IMR-90 (cell line): ENCODE results near the gene AMIGO1. TPM values are rescaled to one million over a fixed set of nuclear protein-coding genes. Genes with fewer than 3 reads are reported as not detected.

Experiments
- ATAC-seq: fragments of 200-7000 bp; cut with Tn5 transposase; 2 replicates; pipeline ENCODE4 v1.9.1; 2020; ENCODE audit warnings: low read depth, mild to moderate bottlenecking, moderate library complexity
- BruUV-seq: library from RNA; stranded (reverse); fragments of 400-500 nt; replicated peaks from 2 replicates; lab custom pipeline; 2021; lab: Mats Ljungman, UMichigan
- CTCF ChIA-PET: fragments of 300-600 bp; formaldehyde crosslinking; extraction: SDS; loops from one replicate; lab custom pipeline; 2021; ENCODE audit warnings: antibody characterized with exemption; lab: Yijun Ruan, JAX
- POLR2A ChIA-PET: fragments of 300-600 bp; sonication (Branson Sonifier 250); formaldehyde crosslinking; loops from one replicate; lab custom pipeline; 2022; ENCODE audit warnings: antibody characterized with exemption; ENCODE audit not compliant: unreplicated experiment; lab: Charles Lee
- DNase-seq: peaks from one replicate; pipeline ENCODE4 v3.0.0; 2013
- H2AFZ ChIP-seq: replicated peaks from 2 replicates; pipeline ENCODE3; 2013; ENCODE audit warnings: low read length, mild to moderate bottlenecking; ENCODE audit not compliant: poor library complexity
- H2AK5ac ChIP-seq: 2 replicates; pipeline ENCODE4 v1.6.1; 2013; ENCODE audit warnings: low read depth, low read length, inconsistent platforms
- H2AK9ac ChIP-seq: replicated peaks from 2 replicates; pipeline ENCODE3; 2013; ENCODE audit warnings: mild to moderate bottlenecking, low read depth, low read length, moderate library complexity; ENCODE audit not compliant: poor library complexity
- H2BK120ac ChIP-seq: 2 replicates; pipeline ENCODE4 v1.6.1; 2013; ENCODE audit warnings: low read depth, low read length, inconsistent platforms
- H2BK15ac ChIP-seq: 3 replicates; pipeline ENCODE4 v1.6.1; 2013; ENCODE audit warnings: low read depth, low read length, inconsistent platforms
- H2BK20ac ChIP-seq: 2 replicates; pipeline ENCODE4 v1.6.1; 2013; ENCODE audit warnings: low read depth, mild to moderate bottlenecking, inconsistent platforms, low read length, moderate library complexity
- H2BK5ac ChIP-seq: 2 replicates; pipeline ENCODE4 v1.6.1; 2013; ENCODE audit warnings: mild to moderate bottlenecking, low read depth, low read length, inconsistent platforms; ENCODE audit not compliant: poor library complexity, severe bottlenecking
- H3K14ac ChIP-seq: replicated peaks from 2 replicates; pipeline ENCODE4 v1.6.1; 2013; ENCODE audit warnings: low read depth, low read length, inconsistent platforms
- H3K18ac ChIP-seq: 2 replicates; pipeline ENCODE4 v1.6.1; 2013; ENCODE audit warnings: low read depth, low read length, control low read depth
- H3K23ac ChIP-seq: 2 replicates; pipeline ENCODE4 v1.6.1; 2013; ENCODE audit warnings: low read depth, low read length, inconsistent platforms
- H3K27ac ChIP-seq: 2 replicates; pipeline ENCODE4 v1.5.1; 2013; ENCODE audit warnings: mild to moderate bottlenecking, control low read depth, low read length; ENCODE audit not compliant: insufficient read depth
- H3K27me3 ChIP-seq: 2 replicates; pipeline ENCODE4 v1.6.1; 2013; ENCODE audit warnings: low read length; ENCODE audit not compliant: control insufficient read depth, insufficient read depth
- H3K36me3 ChIP-seq: 2 replicates; pipeline ENCODE4 v1.6.1; 2013; ENCODE audit warnings: low read length, mixed read lengths; ENCODE audit not compliant: control insufficient read depth, insufficient read depth
- H3K4ac ChIP-seq: 2 replicates; pipeline ENCODE4 v1.6.1; 2013; ENCODE audit warnings: low read depth, low read length, inconsistent platforms
- H3K4me1 ChIP-seq: 2 replicates; pipeline ENCODE4 v1.6.1; 2013; ENCODE audit warnings: low read length, mixed read lengths; ENCODE audit not compliant: control insufficient read depth, insufficient read depth
- H3K4me2 ChIP-seq: 2 replicates; pipeline ENCODE4 v1.6.1; 2013; ENCODE audit warnings: low read depth, mild to moderate bottlenecking, control low read depth, low read length, moderate library complexity
- H3K4me3 ChIP-seq: 2 replicates; pipeline ENCODE4 v1.5.1; 2013; ENCODE audit warnings: low read depth, mild to moderate bottlenecking, control low read depth, low read length, moderate library complexity; ENCODE audit not compliant: insufficient read depth
- H3K56ac ChIP-seq: 2 replicates; pipeline ENCODE4 v1.6.1; 2013; ENCODE audit warnings: low read length, inconsistent platforms; ENCODE audit not compliant: insufficient read depth; ENCODE audit errors: extremely low read depth
- H3K79me1 ChIP-seq, 2 experiments: 2 replicates each; pipeline ENCODE4 v1.6.1; 2013; ENCODE audit warnings: low read length in 2 of 2, inconsistent platforms in 1 of 2, low read depth in 1 of 2
- H3K9ac ChIP-seq: 2 replicates; pipeline ENCODE4 v1.6.1; 2013; ENCODE audit warnings: low read depth, low read length, control low read depth
- H3K9me1 ChIP-seq: 2 replicates; pipeline ENCODE4 v1.6.1; 2013; ENCODE audit warnings: low read length, inconsistent platforms; ENCODE audit not compliant: insufficient read depth
- H3K9me3 ChIP-seq: 2 replicates; pipeline ENCODE4 v1.6.1; 2013; ENCODE audit warnings: low read length; ENCODE audit not compliant: control insufficient read depth, insufficient read depth
- H4K20me1 ChIP-seq: 2 replicates; pipeline ENCODE4 v1.6.1; 2013; ENCODE audit warnings: low read length, inconsistent platforms; ENCODE audit not compliant: insufficient read depth
- H4K5ac ChIP-seq: 2 replicates; pipeline ENCODE4 v1.6.1; 2013; ENCODE audit warnings: mild to moderate bottlenecking, low read depth, low read length, control low read depth
- H4K8ac ChIP-seq, 2 experiments: 2 replicates each; pipeline ENCODE4 v1.6.1; 2013; ENCODE audit warnings: low read depth in 2 of 2, low read length in 2 of 2, control low read depth in 1 of 2, inconsistent platforms in 1 of 2
- H4K91ac ChIP-seq: 2 replicates; pipeline ENCODE4 v1.6.1; 2013; ENCODE audit warnings: low read depth, low read length, inconsistent platforms; ENCODE audit not compliant: insufficient read depth
- CHD1 ChIP-seq: IDR thresholded peaks from 2 replicates; pipeline ENCODE4 v1.6.1; 2012; ENCODE audit warnings: low read depth, low read length, improper control_type of control experiment
- MAFK ChIP-seq: IDR thresholded peaks from 2 replicates; pipeline ENCODE4 v1.6.1; 2012; ENCODE audit warnings: low read depth, low read length, improper control_type of control experiment
- MAZ ChIP-seq: IDR thresholded peaks from 2 replicates; pipeline ENCODE4 v1.6.1; 2012; ENCODE audit warnings: low read depth, mild to moderate bottlenecking, low read length, improper control_type of control experiment, moderate library complexity, borderline replicate concordance
- POLR2A ChIP-seq: IDR thresholded peaks from 2 replicates; pipeline ENCODE4 v1.6.1; 2012; ENCODE audit warnings: mild to moderate bottlenecking, low read depth, low read length
- SMC3 ChIP-seq: fragments of 150-350 bp; IDR thresholded peaks from 2 replicates; pipeline ENCODE4 v1.6.1; 2016; ENCODE audit warnings: low read depth, mild to moderate bottlenecking, antibody characterized with exemption, low read length, moderate library complexity
- WGBS, 2 experiments: methylation state at CpG; one replicate each; pipeline versions ENCODE4 v1.1.5 to v1.1.7; 2013; ENCODE audit warnings: missing lambda C conversion rate in 2 of 2; ENCODE audit not compliant: insufficient read length in 1 of 2; ENCODE audit errors: extremely low coverage in 2 of 2; 5-methylcytosine and 5-hydroxymethylcytosine counted together
- dilution Hi-C: fragments of 300-500 bp; cut with HindIII; formaldehyde crosslinking; loops from one replicate; pipeline ENCODE4 v1.14.3; 2018; ENCODE audit warnings: low sequenced_read_pairs; ENCODE audit not compliant: unreplicated experiment
- in situ Hi-C: fragments of 300-500 bp; cut with MboI; formaldehyde crosslinking; loops from 3 replicates; pipeline ENCODE4 v1.14.3; 2019; ENCODE audit warnings: low sequenced_read_pairs, inconsistent platforms, mixed read lengths
- intact Hi-C: fragments of 100-400 bp; cut with micrococcal nuclease; formaldehyde crosslinking; loops from 2 replicates; pipeline ENCODE4 v1.10.0; 2022
- polyA plus RNA-seq, 3 experiments: library from polyadenylated mRNA; depleted of rRNA; stranded (reverse); fragments of >200 nt; gene quantifications; 2 replicates each; pipeline ENCODE4 v1.2.3, GENCODE V29; 2012; ENCODE audit warnings: low replicate concordance in 1 of 3
- total RNA-seq: library from RNA; depleted of rRNA; stranded (reverse); fragments of >200 nt; gene quantifications from 2 replicates; pipeline ENCODE4 v1.2.3, GENCODE V29; 2012
- TF ChIP-seq, protein P1 (sequence below): fragments of 150-350 bp; IDR thresholded peaks from 2 replicates; pipeline ENCODE4 v1.6.1; 2016; ENCODE audit warnings: low read depth, mild to moderate bottlenecking, low read length, moderate library complexity, borderline replicate concordance

Gene AMIGO1
- total and polyA plus RNA-seq, 2 of the 4 experiments (the other 2 are of a cell fraction) = 1.5 to 1.6 TPM

DNA sequence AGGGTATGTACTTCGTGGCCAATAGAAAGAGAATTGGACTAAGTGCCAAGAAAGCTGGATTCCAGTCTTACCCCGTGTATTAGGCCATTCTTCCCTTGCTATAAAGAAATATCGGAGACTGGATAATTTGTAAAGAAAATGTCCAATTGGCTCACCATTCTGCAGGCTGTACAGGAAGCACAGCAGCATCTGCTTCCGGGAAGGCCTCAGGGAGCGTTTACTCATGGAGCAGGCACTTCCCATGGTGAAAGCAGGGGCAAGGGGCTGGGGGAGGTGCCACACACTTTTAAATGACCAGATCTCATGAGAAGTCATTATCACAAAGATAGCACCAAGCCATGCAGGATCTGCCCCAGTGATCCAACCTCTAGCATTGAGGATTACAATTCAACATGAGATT, 7.8 kb upstream of the AMIGO1 start:
- H3K79me1 ChIP-seq = no peaks in the 10 kb centered on the region
- H2BK120ac ChIP-seq = no peak overlapping the region
- ChIA-PET CTCF (interaction anchor here (1.9 kb wide), 1 partner anchor 15 kb away, joined by 7 read pairs; no protein-coding TSS in a partner anchor), POLR2A (no interaction called here)
- H2BK15ac ChIP-seq = no peak overlapping the region
- H2AFZ ChIP-seq = no peak overlapping the region
- TF ChIP-seq, protein P1, sequence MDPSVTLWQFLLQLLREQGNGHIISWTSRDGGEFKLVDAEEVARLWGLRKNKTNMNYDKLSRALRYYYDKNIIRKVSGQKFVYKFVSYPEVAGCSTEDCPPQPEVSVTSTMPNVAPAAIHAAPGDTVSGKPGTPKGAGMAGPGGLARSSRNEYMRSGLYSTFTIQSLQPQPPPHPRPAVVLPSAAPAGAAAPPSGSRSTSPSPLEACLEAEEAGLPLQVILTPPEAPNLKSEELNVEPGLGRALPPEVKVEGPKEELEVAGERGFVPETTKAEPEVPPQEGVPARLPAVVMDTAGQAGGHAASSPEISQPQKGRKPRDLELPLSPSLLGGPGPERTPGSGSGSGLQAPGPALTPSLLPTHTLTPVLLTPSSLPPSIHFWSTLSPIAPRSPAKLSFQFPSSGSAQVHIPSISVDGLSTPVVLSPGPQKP = no peak
- TF ChIP-seq SMC3 (no peak), CHD1 (no peak), MAFK (no peak), POLR2A (no peak), MAZ (no peak)
- H3K27ac ChIP-seq = no peak overlapping the region
- H3K27me3 ChIP-seq = peaks cover 21% of the 10 kb centered on the region
- in situ Hi-C loops (no loop called here), dilution Hi-C loops (no loop called here), intact Hi-C loops (no loop called here)
- no peak for ATAC-seq
- no peak overlapping the region for H3K4ac ChIP-seq
- H3K18ac ChIP-seq = no peak overlapping the region
- H2BK5ac ChIP-seq = no peak overlapping the region
- no peak overlapping the region for H2BK20ac ChIP-seq
- no peak overlapping the region for H4K91ac ChIP-seq
- H4K8ac ChIP-seq = no peak overlapping the region
- H2AK9ac ChIP-seq = no peak overlapping the region
- no peak overlapping the region for H3K9ac ChIP-seq
- no peak overlapping the region for H3K14ac ChIP-seq
- no peaks in the 10 kb centered on the region for H3K9me3 ChIP-seq
- no TSS peak for BruUV-seq
- no peak overlapping the region for H2AK5ac ChIP-seq
- no peak overlapping the region for H3K23ac ChIP-seq
- no peak overlapping the region for H4K5ac ChIP-seq
- H3K4me3 ChIP-seq = no peak overlapping the region
- no peak overlapping the region for H3K56ac ChIP-seq
- no peak overlapping the region for H3K4me2 ChIP-seq
- H3K4me1 ChIP-seq = peaks cover 5% of the 10 kb centered on the region
- no peak for DNase-seq
- no peaks in the 10 kb centered on the region for H3K36me3 ChIP-seq
- no peaks in the 10 kb centered on the region for H3K9me1 ChIP-seq
- no peaks in the 10 kb centered on the region for H4K20me1 ChIP-seq
- 67% methylated on average over 1 of the region's 5 CpGs; no CpG with 5 or more reads in 1 of the 2 experiments for WGBS, 2 experiments
